Measurements from ENCODE around the gene FUOM.

FUOM gene

GRCh38 chr10:133349577-133350011, 8.2 kb downstream of the FUOM start:
- no peak for DNase-seq

DNA sequence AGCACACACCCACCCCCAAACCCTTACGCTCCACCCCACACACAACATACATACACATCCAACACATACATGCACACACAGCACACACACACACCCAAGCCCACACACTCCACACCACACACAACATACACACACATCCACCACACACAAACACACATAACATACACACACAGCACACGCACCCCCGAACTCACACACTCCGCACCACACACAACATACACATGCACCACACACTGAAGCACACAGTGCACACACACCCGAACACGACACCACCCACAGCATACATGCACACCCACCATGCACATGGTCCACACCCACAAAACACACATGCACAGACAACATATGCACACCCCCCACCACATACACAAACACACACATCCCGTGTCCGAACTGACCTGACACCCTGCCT, 8.7 kb downstream of the FUOM start:
- no peak for DNase-seq

GRCh38 chr10:133347710-133348517, 9.9 kb downstream of the FUOM start:
- DNase-seq = no peak

GRCh38 chr10:133346413-133346812, 11.4 kb downstream of the FUOM start:
- no peak for DNase-seq

DNA sequence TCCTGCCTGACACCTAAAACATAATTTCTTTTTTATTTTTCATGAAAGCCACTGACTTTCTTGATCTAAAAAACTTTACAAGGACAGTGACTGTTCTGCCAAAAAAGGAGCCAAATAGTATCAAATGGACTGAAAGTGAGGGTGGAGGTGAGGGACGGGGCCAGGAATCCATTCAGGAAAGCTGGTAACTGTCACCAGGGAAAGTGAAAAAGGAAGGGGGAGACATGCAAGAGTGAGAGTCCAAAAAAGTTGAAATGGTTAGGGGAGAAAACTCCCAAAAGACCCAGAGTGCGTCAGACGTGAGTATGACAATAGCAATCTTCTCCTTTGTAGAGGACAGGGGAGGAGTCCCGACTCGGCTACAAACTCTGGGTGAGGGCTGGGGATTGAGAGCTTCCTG, 13.6 kb downstream of the FUOM start:
- no peak for DNase-seq

DNA sequence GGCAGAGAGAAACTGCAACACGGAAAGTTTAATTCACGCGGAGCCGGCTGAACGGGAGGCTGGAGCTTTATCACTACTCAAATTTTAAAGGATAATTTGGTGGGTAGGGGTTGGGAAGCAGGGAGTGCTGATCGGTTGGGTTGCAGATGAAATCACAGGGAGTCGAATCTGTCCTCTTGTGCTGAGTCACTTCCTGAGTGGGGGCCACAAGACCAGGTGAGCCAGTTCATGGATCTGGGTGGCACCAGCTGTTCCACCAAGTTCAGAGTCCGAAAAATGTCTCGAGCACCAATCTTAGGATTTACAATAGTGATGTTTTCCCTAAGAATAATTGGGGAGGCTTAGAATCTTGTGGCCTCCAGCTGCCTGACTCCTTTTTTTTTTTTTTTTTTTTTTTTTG, 14.3 kb downstream of the FUOM start:
- DNase-seq = no peak

DNA sequence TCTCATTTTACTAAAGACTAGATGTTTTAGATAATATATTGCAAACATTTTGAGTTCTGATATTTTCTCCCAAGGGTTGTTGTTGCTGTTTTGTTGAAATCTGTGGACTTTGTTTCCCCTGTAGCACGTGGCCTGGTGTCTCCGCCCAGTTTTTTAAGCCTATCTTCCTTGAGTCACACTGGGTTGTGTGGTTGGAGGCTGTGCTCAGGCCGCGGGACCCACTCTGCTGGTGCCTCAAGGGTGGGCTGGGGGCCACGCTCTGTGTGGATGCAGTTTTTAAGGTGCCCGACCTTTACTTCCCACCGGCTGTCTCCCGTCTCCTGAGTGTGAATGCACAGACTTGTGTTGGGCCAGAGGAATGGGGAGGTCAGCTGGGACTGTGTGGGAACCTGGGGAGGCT, 14.9 kb downstream of the FUOM start:
- DNase-seq = no peak

DNA sequence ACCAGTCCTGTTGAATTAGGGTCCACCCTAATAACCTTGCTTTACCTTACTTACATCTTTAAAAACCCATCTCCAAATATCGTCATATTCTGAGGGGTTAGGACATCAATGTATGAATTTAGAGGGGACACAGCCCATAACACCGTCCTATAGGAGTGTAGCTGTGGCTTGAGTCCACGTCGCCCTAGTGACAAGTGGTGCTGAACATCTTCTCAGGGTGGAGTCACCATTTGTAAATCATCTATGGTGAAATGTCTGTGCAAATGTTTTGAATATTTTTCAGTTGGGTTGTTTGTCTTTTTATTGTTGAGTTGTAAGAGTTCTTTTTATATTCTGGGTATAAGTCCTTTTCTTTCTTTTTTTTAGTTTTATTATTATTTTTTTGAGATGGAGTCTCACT, 15.8 kb downstream of the FUOM start:
- no peak for DNase-seq

GRCh38 chr10:133339708-133340380, 18.0 kb downstream of the FUOM start:
- DNase-seq = no peak

GRCh38 chr10:133338080-133339071, 19.4 kb downstream of the FUOM start:
- DNase-seq = no peak

GRCh38 chr10:133337370-133337725, 20.5 kb downstream of the FUOM start:
- DNase-seq = no peak

- peak; percentile 79 for DNase-seq
These were observed 21.0 kb downstream of the FUOM start, which contains the start of gene CALY for GRCh38 chr10:133336577-133337369. TSS of gene CALY (minus strand) at chr10:133336896. CDS start at chr10:133328989, 7,907 bp downstream.

- DNase-seq = no peak
These were observed 21.7 kb downstream of the FUOM start for GRCh38 chr10:133336118-133336576.

DNA sequence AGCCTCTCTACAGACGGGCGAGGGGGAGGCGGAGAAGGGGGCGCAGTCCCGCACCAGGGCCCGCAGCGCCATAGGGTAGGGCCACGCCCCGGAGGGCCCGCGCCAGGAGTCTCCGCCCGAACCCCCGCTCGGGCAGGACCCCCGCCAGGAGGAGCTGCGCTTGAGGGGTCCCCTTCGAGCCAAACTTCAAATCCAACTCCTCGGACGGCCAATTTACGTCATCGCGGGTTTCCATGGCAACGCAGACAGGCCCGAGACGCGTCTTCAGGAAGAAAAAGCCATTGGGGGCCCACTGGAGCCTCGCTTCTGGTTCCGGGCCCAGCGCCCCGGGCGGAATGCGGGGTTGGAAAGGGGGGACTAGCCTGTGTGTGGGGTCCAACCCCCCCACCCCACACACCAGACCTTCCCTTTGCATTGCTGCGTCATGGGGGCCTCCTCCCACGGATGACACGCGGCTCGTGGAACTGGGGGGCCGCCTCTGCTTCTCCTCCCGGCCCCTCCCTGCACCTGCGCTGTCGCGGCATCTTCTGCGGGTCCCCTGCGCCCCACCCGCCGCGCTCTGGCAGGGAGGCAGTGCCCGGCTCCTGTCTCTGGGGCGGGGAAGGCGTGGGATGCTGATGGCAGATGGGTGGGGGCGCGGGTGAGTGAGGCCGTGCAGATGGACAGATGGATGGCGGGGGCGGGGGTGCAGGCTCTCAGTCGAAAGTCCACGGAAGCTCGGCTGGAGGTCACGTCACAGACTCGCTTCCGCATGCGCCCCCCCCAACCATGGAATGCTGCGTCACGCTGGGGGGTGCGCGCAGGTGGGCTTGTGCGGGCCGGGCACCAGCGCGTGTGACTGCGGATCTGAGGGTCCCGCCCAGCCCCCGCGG, 22.3 kb downstream of the FUOM start:
- peak; percentile 74 for DNase-seq

- no peak for DNase-seq
These were observed 23.1 kb downstream of the FUOM start for GRCh38 chr10:133334503-133335245.

DNA sequence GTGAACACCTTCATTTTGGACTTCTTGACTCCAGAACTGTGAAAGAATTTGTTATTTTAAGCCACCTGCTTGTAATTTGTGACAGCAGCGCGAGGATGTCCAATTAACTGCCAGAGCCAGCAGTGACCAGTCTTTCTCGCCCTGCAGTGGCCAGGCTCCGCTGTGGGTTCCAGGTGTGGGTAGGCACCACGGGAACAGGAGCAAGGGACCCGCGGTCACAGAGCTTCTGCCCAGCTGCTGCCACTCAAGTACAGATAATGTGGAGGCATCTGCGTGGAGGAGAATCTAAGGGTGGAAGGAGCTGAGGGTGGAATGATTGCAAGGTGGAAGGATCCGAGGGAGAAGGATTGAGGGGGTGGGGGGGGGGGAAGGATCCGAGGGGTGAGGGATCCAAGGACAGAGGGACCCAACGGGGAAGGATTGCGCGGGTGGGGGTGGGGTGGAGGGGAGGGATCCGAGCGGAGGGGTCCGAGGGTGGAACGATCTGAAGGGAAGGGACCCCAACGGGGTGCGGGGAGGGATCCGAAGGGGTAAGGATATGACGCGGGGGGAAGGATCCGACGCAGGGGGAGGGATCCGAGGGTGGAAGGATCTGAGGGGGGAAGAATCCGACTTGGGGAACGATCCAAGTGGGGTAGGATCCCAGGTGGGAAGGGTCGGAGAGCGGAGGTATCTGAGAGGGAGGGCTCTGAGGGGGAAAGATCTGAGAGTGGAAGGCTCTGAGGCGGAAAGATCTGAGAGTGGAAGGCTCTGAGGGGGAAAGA, 24.7 kb downstream of the FUOM start:
- DNase-seq = no peak

- DNase-seq = peak; percentile 88
These were observed 28.2 kb downstream of the FUOM start for GRCh38 chr10:133329491-133330202.

GRCh38 chr10:133328358-133329343, 29.2 kb downstream of the FUOM start:
- no peak for DNase-seq

Data from activated naive CD4-positive, alpha-beta T cell treated with anti-CD3 and anti-CD28 coated beads, Interleukin-2, amount 50 U/mL, for 16 hours (primary cell).